IMR-90 (cell line): ENCODE measurements around the gene KLC1. TPM values are rescaled to one million over a fixed set of nuclear protein-coding genes. Genes with fewer than 3 reads are reported as not detected.

ENCODE experiments used
- ATAC-seq: fragments of 200-7000 bp; cut with Tn5 transposase; 2 replicates; pipeline ENCODE4 v1.9.1; 2020; ENCODE audit warnings: low read depth, mild to moderate bottlenecking, moderate library complexity
- BruUV-seq: library from RNA; stranded (reverse); fragments of 400-500 nt; replicated peaks from 2 replicates; lab custom pipeline; 2021; lab: Mats Ljungman, UMichigan
- CTCF ChIA-PET: fragments of 300-600 bp; formaldehyde crosslinking; extraction: SDS; loops from one replicate; lab custom pipeline; 2021; ENCODE audit warnings: antibody characterized with exemption; lab: Yijun Ruan, JAX
- POLR2A ChIA-PET: fragments of 300-600 bp; sonication (Branson Sonifier 250); formaldehyde crosslinking; loops from one replicate; lab custom pipeline; 2022; ENCODE audit warnings: antibody characterized with exemption; ENCODE audit not compliant: unreplicated experiment; lab: Charles Lee
- DNase-seq: peaks from one replicate; pipeline ENCODE4 v3.0.0; 2013
- H2AFZ ChIP-seq: replicated peaks from 2 replicates; pipeline ENCODE3; 2013; ENCODE audit warnings: low read length, mild to moderate bottlenecking; ENCODE audit not compliant: poor library complexity
- H2AK5ac ChIP-seq: 2 replicates; pipeline ENCODE4 v1.6.1; 2013; ENCODE audit warnings: low read depth, low read length, inconsistent platforms
- H2AK9ac ChIP-seq: replicated peaks from 2 replicates; pipeline ENCODE3; 2013; ENCODE audit warnings: mild to moderate bottlenecking, low read depth, low read length, moderate library complexity; ENCODE audit not compliant: poor library complexity
- H2BK120ac ChIP-seq: 2 replicates; pipeline ENCODE4 v1.6.1; 2013; ENCODE audit warnings: low read depth, low read length, inconsistent platforms
- H2BK15ac ChIP-seq: 3 replicates; pipeline ENCODE4 v1.6.1; 2013; ENCODE audit warnings: low read depth, low read length, inconsistent platforms
- H2BK20ac ChIP-seq: 2 replicates; pipeline ENCODE4 v1.6.1; 2013; ENCODE audit warnings: low read depth, mild to moderate bottlenecking, inconsistent platforms, low read length, moderate library complexity
- H2BK5ac ChIP-seq: 2 replicates; pipeline ENCODE4 v1.6.1; 2013; ENCODE audit warnings: mild to moderate bottlenecking, low read depth, low read length, inconsistent platforms; ENCODE audit not compliant: poor library complexity, severe bottlenecking
- H3K14ac ChIP-seq: replicated peaks from 2 replicates; pipeline ENCODE4 v1.6.1; 2013; ENCODE audit warnings: low read depth, low read length, inconsistent platforms
- H3K18ac ChIP-seq: 2 replicates; pipeline ENCODE4 v1.6.1; 2013; ENCODE audit warnings: low read depth, low read length, control low read depth
- H3K23ac ChIP-seq: 2 replicates; pipeline ENCODE4 v1.6.1; 2013; ENCODE audit warnings: low read depth, low read length, inconsistent platforms
- H3K27ac ChIP-seq: 2 replicates; pipeline ENCODE4 v1.5.1; 2013; ENCODE audit warnings: mild to moderate bottlenecking, control low read depth, low read length; ENCODE audit not compliant: insufficient read depth
- H3K27me3 ChIP-seq: 2 replicates; pipeline ENCODE4 v1.6.1; 2013; ENCODE audit warnings: low read length; ENCODE audit not compliant: control insufficient read depth, insufficient read depth
- H3K36me3 ChIP-seq: 2 replicates; pipeline ENCODE4 v1.6.1; 2013; ENCODE audit warnings: low read length, mixed read lengths; ENCODE audit not compliant: control insufficient read depth, insufficient read depth
- H3K4ac ChIP-seq: 2 replicates; pipeline ENCODE4 v1.6.1; 2013; ENCODE audit warnings: low read depth, low read length, inconsistent platforms
- H3K4me1 ChIP-seq: 2 replicates; pipeline ENCODE4 v1.6.1; 2013; ENCODE audit warnings: low read length, mixed read lengths; ENCODE audit not compliant: control insufficient read depth, insufficient read depth
- H3K4me2 ChIP-seq: 2 replicates; pipeline ENCODE4 v1.6.1; 2013; ENCODE audit warnings: low read depth, mild to moderate bottlenecking, control low read depth, low read length, moderate library complexity
- H3K4me3 ChIP-seq: 2 replicates; pipeline ENCODE4 v1.5.1; 2013; ENCODE audit warnings: low read depth, mild to moderate bottlenecking, control low read depth, low read length, moderate library complexity; ENCODE audit not compliant: insufficient read depth
- H3K56ac ChIP-seq: 2 replicates; pipeline ENCODE4 v1.6.1; 2013; ENCODE audit warnings: low read length, inconsistent platforms; ENCODE audit not compliant: insufficient read depth; ENCODE audit errors: extremely low read depth
- H3K79me1 ChIP-seq, 2 experiments: 2 replicates each; pipeline ENCODE4 v1.6.1; 2013; ENCODE audit warnings: low read length in 2 of 2, inconsistent platforms in 1 of 2, low read depth in 1 of 2
- H3K9ac ChIP-seq: 2 replicates; pipeline ENCODE4 v1.6.1; 2013; ENCODE audit warnings: low read depth, low read length, control low read depth
- H3K9me1 ChIP-seq: 2 replicates; pipeline ENCODE4 v1.6.1; 2013; ENCODE audit warnings: low read length, inconsistent platforms; ENCODE audit not compliant: insufficient read depth
- H3K9me3 ChIP-seq: 2 replicates; pipeline ENCODE4 v1.6.1; 2013; ENCODE audit warnings: low read length; ENCODE audit not compliant: control insufficient read depth, insufficient read depth
- H4K20me1 ChIP-seq: 2 replicates; pipeline ENCODE4 v1.6.1; 2013; ENCODE audit warnings: low read length, inconsistent platforms; ENCODE audit not compliant: insufficient read depth
- H4K5ac ChIP-seq: 2 replicates; pipeline ENCODE4 v1.6.1; 2013; ENCODE audit warnings: mild to moderate bottlenecking, low read depth, low read length, control low read depth
- H4K8ac ChIP-seq, 2 experiments: 2 replicates each; pipeline ENCODE4 v1.6.1; 2013; ENCODE audit warnings: low read depth in 2 of 2, low read length in 2 of 2, control low read depth in 1 of 2, inconsistent platforms in 1 of 2
- H4K91ac ChIP-seq: 2 replicates; pipeline ENCODE4 v1.6.1; 2013; ENCODE audit warnings: low read depth, low read length, inconsistent platforms; ENCODE audit not compliant: insufficient read depth
- CHD1 ChIP-seq: IDR thresholded peaks from 2 replicates; pipeline ENCODE4 v1.6.1; 2012; ENCODE audit warnings: low read depth, low read length, improper control_type of control experiment
- MAZ ChIP-seq: IDR thresholded peaks from 2 replicates; pipeline ENCODE4 v1.6.1; 2012; ENCODE audit warnings: low read depth, mild to moderate bottlenecking, low read length, improper control_type of control experiment, moderate library complexity, borderline replicate concordance
- MXI1 ChIP-seq: IDR thresholded peaks from 2 replicates; pipeline ENCODE4 v1.6.1; 2012; ENCODE audit warnings: low read depth, mild to moderate bottlenecking, low read length, moderate library complexity, borderline replicate concordance
- NFE2L2 ChIP-seq: fragments of 150-350 bp; IDR thresholded peaks from 2 replicates; pipeline ENCODE4 v1.6.1; 2016; ENCODE audit warnings: low read depth, mild to moderate bottlenecking, low read length
- RCOR1 ChIP-seq: IDR thresholded peaks from 2 replicates; pipeline ENCODE4 v1.6.1; 2012; ENCODE audit warnings: mild to moderate bottlenecking, low read length, improper control_type of control experiment; ENCODE audit not compliant: insufficient replicate concordance
- WGBS, 2 experiments: methylation state at CpG; one replicate each; pipeline versions ENCODE4 v1.1.5 to v1.1.7; 2013; ENCODE audit warnings: missing lambda C conversion rate in 2 of 2; ENCODE audit not compliant: insufficient read length in 1 of 2; ENCODE audit errors: extremely low coverage in 2 of 2; 5-methylcytosine and 5-hydroxymethylcytosine counted together
- dilution Hi-C: fragments of 300-500 bp; cut with HindIII; formaldehyde crosslinking; loops from one replicate; pipeline ENCODE4 v1.14.3; 2018; ENCODE audit warnings: low sequenced_read_pairs; ENCODE audit not compliant: unreplicated experiment
- in situ Hi-C: fragments of 300-500 bp; cut with MboI; formaldehyde crosslinking; loops from 3 replicates; pipeline ENCODE4 v1.14.3; 2019; ENCODE audit warnings: low sequenced_read_pairs, inconsistent platforms, mixed read lengths
- intact Hi-C: fragments of 100-400 bp; cut with micrococcal nuclease; formaldehyde crosslinking; loops from 2 replicates; pipeline ENCODE4 v1.10.0; 2022
- polyA plus RNA-seq, 3 experiments: library from polyadenylated mRNA; depleted of rRNA; stranded (reverse); fragments of >200 nt; gene quantifications; 2 replicates each; pipeline ENCODE4 v1.2.3, GENCODE V29; 2012; ENCODE audit warnings: low replicate concordance in 1 of 3
- total RNA-seq: library from RNA; depleted of rRNA; stranded (reverse); fragments of >200 nt; gene quantifications from 2 replicates; pipeline ENCODE4 v1.2.3, GENCODE V29; 2012

KLC1 gene
- total and polyA plus RNA-seq, 2 of the 4 experiments (the other 2 are of a cell fraction) = 101 to 157 TPM

- intact Hi-C loops = no loop called here
- H2BK5ac ChIP-seq = no peak overlapping the region
- H2BK20ac ChIP-seq = no peak overlapping the region
- H3K23ac ChIP-seq = no peak overlapping the region
- in situ Hi-C loops = loop anchor here (10.0 kb wide), 1 partner anchor 113 kb away; no protein-coding TSS in a partner anchor
- H3K4me1 ChIP-seq = peaks cover 8% of the 10 kb centered on the region
- H3K9me3 ChIP-seq = no peaks in the 10 kb centered on the region
- no peak overlapping the region for H3K4me2 ChIP-seq
- no peaks in the 10 kb centered on the region for H3K27me3 ChIP-seq
- TF ChIP-seq RCOR1 (no peak), MAZ (no peak), CHD1 (no peak), NFE2L2 (no peak), MXI1 (no peak)
- no TSS peak for BruUV-seq
- no peak overlapping the region for H3K18ac ChIP-seq
- no peak overlapping the region for H2BK15ac ChIP-seq
- H4K20me1 ChIP-seq = peaks cover 54% of the 10 kb centered on the region
- H3K14ac ChIP-seq = no peak overlapping the region
- peaks cover 47 to 76% of the 10 kb centered on the region in 2 experiments for H3K79me1 ChIP-seq
- no peak overlapping the region for H3K4me3 ChIP-seq
- dilution Hi-C loops = no loop called here
- ChIA-PET POLR2A (no interaction called here), CTCF (no interaction called here)
- peaks cover 10% of the 10 kb centered on the region; the same call in 1 of the 2 replicates for H3K9me1 ChIP-seq
- no peak overlapping the region for H3K56ac ChIP-seq
- H3K4ac ChIP-seq = no peak overlapping the region
- H3K9ac ChIP-seq = no peak overlapping the region
- H3K27ac ChIP-seq = peak overlapping the region; percentile 25; the same call in 1 of the 2 replicates
- H2AK5ac ChIP-seq = no peak overlapping the region
- no peak overlapping the region for H4K91ac ChIP-seq
- 100% methylated on average over 1 of the region's 4 CpGs; no CpG with 5 or more reads in 1 of the 2 experiments for WGBS, 2 experiments
- H3K36me3 ChIP-seq = peaks cover 52% of the 10 kb centered on the region
- no peak overlapping the region for H2AFZ ChIP-seq
- ATAC-seq (peak; percentile 8; the same call in 1 of the 2 replicates), DNase-seq (no peak)
- H2BK120ac ChIP-seq = no peak overlapping the region
- 0 out of 4 replicates have a peak overlapping the region, but pooled peaks of 1 of the 2 experiments have one; percentile 6 for H4K8ac ChIP-seq
- H4K5ac ChIP-seq = no peak overlapping the region
- H2AK9ac ChIP-seq = no peak overlapping the region
These were observed 58.7 kb downstream of the KLC1 start for GRCh38 chr14:103687712-103688111.
